Brain microvascular endothelial cell (primary cell): ENCODE results near the gene KLHL2.
A peak's percentile ranks its signal among the peaks of the same experiment; 100 is the strongest.
"Not testable (repeated sequence)": the region's sequence is repeated elsewhere in the genome, so short reads cannot be mapped to it uniquely, and the experiment has no call there.

ENCODE experiments used
- DNase-seq: peaks from one replicate; pipeline ENCODE4 v3.0.0-alpha.2; 2020
- H3K27ac ChIP-seq: fragments of 250-450 bp; sonication (Bioruptor Pico); 2 replicates; pipeline ENCODE4 v1.5.1; 2020; ENCODE audit warnings: mild to moderate bottlenecking, moderate library complexity
- H3K27me3 ChIP-seq: fragments of 250-450 bp; sonication (Bioruptor Pico); replicated peaks from 2 replicates; pipeline ENCODE4 v1.5.1; 2020; ENCODE audit warnings: mild to moderate bottlenecking
- H3K36me3 ChIP-seq: fragments of 250-450 bp; sonication (Bioruptor Pico); replicated peaks from 2 replicates; pipeline ENCODE4 v1.5.1; 2020; ENCODE audit warnings: mild to moderate bottlenecking
- H3K4me3 ChIP-seq: 2 replicates; pipeline ENCODE4 v1.5.1; 2011; ENCODE audit warnings: low read depth, mild to moderate bottlenecking, control low read depth, low read length, moderate library complexity
- in situ Hi-C: cut with HindIII; loops from 2 replicates; pipeline ENCODE4 v1.10.0; 2017; ENCODE audit warnings: low sequenced_read_pairs, low pct_ligation_motif_present
- TF ChIP-seq, protein P1 (sequence below): IDR thresholded peaks from 2 replicates; pipeline ENCODE4 v1.5.1; 2011; ENCODE audit warnings: low read depth, mild to moderate bottlenecking, moderate library complexity, low read length, control low read depth, inconsistent platforms; ENCODE audit errors: missing control alignments

Gene KLHL2, protein sequence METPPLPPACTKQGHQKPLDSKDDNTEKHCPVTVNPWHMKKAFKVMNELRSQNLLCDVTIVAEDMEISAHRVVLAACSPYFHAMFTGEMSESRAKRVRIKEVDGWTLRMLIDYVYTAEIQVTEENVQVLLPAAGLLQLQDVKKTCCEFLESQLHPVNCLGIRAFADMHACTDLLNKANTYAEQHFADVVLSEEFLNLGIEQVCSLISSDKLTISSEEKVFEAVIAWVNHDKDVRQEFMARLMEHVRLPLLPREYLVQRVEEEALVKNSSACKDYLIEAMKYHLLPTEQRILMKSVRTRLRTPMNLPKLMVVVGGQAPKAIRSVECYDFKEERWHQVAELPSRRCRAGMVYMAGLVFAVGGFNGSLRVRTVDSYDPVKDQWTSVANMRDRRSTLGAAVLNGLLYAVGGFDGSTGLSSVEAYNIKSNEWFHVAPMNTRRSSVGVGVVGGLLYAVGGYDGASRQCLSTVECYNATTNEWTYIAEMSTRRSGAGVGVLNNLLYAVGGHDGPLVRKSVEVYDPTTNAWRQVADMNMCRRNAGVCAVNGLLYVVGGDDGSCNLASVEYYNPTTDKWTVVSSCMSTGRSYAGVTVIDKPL

DNA sequence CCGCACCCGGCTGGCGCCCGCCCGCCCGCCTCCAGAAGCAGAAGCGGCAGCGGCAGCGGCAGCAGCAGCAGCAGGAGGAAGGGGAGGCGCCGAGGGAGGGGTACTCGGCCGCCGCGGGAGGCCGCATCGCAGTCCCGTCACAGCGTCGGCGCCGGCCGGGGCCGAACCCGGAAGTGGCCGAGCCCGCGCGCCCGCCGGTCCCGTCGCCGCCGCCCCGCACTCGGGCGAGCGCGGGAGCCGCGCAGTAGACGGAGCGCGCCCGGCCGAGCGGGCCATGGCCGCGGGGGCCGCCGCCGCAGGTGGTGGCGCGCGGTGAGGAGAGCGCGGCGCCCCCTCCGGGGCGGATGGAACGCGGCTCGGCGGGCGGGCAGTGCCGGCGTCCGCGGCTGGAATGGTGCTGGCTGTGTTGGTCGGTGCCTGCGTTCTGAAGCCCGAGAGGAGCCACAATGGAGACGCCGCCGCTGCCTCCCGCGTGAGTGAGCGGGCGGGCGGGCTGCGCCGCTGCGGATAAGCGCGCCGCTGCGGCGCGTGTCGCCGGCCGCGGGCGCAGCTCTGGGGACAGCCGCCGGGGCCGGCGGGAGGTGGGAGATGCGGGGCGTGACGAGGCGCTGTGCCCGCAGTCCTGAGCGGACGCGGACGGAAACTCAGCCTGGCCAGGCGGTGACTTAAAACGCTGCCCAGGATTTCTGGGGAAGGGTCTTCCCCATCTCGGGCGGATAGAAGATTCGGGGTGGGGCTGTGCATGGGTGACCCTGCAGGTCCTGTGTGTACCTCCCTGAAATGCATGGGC, at the start of gene KLHL2:
TSS of gene KLHL2 (plus strand) at position 131 of the 790 bp plus-strand sequence. CDS start at position 447, 316 bp downstream.
- TF ChIP-seq, protein P1, sequence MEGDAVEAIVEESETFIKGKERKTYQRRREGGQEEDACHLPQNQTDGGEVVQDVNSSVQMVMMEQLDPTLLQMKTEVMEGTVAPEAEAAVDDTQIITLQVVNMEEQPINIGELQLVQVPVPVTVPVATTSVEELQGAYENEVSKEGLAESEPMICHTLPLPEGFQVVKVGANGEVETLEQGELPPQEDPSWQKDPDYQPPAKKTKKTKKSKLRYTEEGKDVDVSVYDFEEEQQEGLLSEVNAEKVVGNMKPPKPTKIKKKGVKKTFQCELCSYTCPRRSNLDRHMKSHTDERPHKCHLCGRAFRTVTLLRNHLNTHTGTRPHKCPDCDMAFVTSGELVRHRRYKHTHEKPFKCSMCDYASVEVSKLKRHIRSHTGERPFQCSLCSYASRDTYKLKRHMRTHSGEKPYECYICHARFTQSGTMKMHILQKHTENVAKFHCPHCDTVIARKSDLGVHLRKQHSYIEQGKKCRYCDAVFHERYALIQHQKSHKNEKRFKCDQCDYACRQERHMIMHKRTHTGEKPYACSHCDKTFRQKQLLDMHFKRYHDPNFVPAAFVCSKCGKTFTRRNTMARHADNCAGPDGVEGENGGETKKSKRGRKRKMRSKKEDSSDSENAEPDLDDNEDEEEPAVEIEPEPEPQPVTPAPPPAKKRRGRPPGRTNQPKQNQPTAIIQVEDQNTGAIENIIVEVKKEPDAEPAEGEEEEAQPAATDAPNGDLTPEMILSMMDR, result no peak
- no peaks in the 10 kb centered on the region for H3K36me3 ChIP-seq
- H3K27me3 ChIP-seq, result no peaks in the 10 kb centered on the region
- DNase-seq, result peak; percentile 45
- H3K4me3 ChIP-seq, result peak within 1 kb of the TSS; percentile 77
- in situ Hi-C loops, result no loop called here
- peak within 1 kb of the TSS; percentile 61 for H3K27ac ChIP-seq

DNA sequence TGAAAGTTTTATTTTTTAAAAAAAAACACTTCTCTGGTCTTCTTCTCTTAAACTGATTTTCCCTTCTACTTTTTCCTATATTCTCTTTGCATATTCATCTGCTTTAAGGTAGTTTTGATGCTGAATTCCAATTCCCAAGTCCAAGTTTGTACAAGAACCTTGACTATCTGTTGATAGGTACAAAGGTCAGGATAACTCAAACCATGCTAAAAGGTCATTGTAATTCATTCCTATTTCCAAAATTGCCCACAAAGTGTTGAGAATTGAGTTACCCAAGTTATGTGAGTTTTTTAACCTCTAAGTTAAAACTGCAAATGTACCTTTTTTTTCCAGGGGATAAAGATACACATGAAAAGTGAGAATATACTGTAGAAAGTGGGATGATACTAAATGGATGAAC, 48.6 kb upstream of the KLHL2 start:
- TF ChIP-seq, protein P1, result no peak

GRCh38 chr4:165164257-165164656, 43.1 kb upstream of the KLHL2 start:
- TF ChIP-seq, protein P1, result no peak
- Histone ChIP-seq H3K4me3 (no peak overlapping the region), H3K27ac (no peak overlapping the region), H3K27me3 (no peaks in the 10 kb centered on the region), H3K36me3 (no peaks in the 10 kb centered on the region)
- in situ Hi-C loops, result no loop called here
- DNase-seq, result no peak

More for the DNA sequence above, 48.6 kb upstream of the KLHL2 start:
- Histone ChIP-seq H3K27ac (no peak overlapping the region), H3K4me3 (no peak overlapping the region), H3K27me3 (no peaks in the 10 kb centered on the region), H3K36me3 (no peaks in the 10 kb centered on the region)
- no peak for DNase-seq
- in situ Hi-C loops, result no loop called here

GRCh38 chr4:165166872-165167271, 40.5 kb upstream of the KLHL2 start:
- H3K36me3 ChIP-seq, H3K27me3 ChIP-seq, DNase-seq, in situ Hi-C loops, H3K27ac ChIP-seq, H3K4me3 ChIP-seq: not testable (repeated sequence)

DNA sequence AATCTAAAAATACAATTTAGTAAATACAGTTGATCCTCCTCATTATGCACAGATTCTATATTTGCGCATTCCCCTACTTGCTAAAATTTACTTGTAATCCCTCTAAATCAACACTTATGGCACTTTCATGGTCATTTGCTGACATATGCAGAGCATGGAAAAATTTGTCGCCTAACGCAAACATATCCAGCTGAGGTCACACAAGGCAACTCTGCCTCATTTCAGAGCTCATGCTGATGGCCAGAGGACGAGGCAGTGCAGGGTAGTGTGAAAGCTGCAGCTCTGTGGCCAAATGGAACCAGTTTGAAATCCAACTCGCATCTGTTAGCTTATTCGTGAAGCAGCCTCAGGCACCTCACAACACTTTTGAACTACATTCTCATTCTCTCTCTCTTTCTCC, 39.7 kb upstream of the KLHL2 start:
- no peaks in the 10 kb centered on the region for H3K27me3 ChIP-seq
- TF ChIP-seq, protein P1, result no peak
- in situ Hi-C loops, result no loop called here
- no peak overlapping the region for H3K27ac ChIP-seq
- DNase-seq, result no peak
- no peak overlapping the region for H3K4me3 ChIP-seq
- no peaks in the 10 kb centered on the region for H3K36me3 ChIP-seq

GRCh38 chr4:165170819-165171218, 36.5 kb upstream of the KLHL2 start:
- Histone ChIP-seq H3K27me3 (no peaks in the 10 kb centered on the region), H3K4me3 (no peak overlapping the region), H3K27ac (no peak overlapping the region), H3K36me3 (no peaks in the 10 kb centered on the region)
- in situ Hi-C loops, result no loop called here
- no peak for DNase-seq
- TF ChIP-seq, protein P1, result no peak

GRCh38 chr4:165175470-165175869, 31.9 kb upstream of the KLHL2 start:
- in situ Hi-C loops, H3K36me3 ChIP-seq, H3K27ac ChIP-seq, H3K27me3 ChIP-seq, DNase-seq, H3K4me3 ChIP-seq: not testable (repeated sequence)
